Upper lobe of left lung (tissue), 4 donors: ENCODE results near the gene PCDHA13.

ENCODE experiments used
- CTCF ChIP-seq, 6 experiments: fragments of 450-650 bp in 4 of 6; fragments of 200-600 bp in 2 of 6; sonication (generic) in 2 of 6; IDR thresholded peaks; one replicate each; pipeline ENCODE4 v1.5.1; 2016 to 2019; ENCODE audit warnings: antibody characterized with exemption in 6 of 6
- POLR2A ChIP-seq, 4 donors: fragments of 450-650 bp; IDR thresholded peaks; one replicate each; pipeline ENCODE4 v1.5.1; 2016 to 2017; ENCODE audit warnings: antibody characterized with exemption in 4 of 4, mild to moderate bottlenecking in 2 of 4

GRCh38 chr5:140881889-140882590 lies at the start of gene PCDHA13:
- TF ChIP-seq POLR2A (IDR thresholded peaks at IDR 0.05) (no peak), CTCF (IDR thresholded peaks at IDR 0.05) (peak in 5 of 6 experiments; percentile 9 to 54 (median 21))
